Measurements from ENCODE around the gene FBXW5. TPM values are rescaled to one million over a fixed set of nuclear protein-coding genes. Genes with fewer than 3 reads are reported as not detected.

Gene FBXW5
- total RNA-seq, 1 donor from 2014 or later = 94.4 TPM

DNA sequence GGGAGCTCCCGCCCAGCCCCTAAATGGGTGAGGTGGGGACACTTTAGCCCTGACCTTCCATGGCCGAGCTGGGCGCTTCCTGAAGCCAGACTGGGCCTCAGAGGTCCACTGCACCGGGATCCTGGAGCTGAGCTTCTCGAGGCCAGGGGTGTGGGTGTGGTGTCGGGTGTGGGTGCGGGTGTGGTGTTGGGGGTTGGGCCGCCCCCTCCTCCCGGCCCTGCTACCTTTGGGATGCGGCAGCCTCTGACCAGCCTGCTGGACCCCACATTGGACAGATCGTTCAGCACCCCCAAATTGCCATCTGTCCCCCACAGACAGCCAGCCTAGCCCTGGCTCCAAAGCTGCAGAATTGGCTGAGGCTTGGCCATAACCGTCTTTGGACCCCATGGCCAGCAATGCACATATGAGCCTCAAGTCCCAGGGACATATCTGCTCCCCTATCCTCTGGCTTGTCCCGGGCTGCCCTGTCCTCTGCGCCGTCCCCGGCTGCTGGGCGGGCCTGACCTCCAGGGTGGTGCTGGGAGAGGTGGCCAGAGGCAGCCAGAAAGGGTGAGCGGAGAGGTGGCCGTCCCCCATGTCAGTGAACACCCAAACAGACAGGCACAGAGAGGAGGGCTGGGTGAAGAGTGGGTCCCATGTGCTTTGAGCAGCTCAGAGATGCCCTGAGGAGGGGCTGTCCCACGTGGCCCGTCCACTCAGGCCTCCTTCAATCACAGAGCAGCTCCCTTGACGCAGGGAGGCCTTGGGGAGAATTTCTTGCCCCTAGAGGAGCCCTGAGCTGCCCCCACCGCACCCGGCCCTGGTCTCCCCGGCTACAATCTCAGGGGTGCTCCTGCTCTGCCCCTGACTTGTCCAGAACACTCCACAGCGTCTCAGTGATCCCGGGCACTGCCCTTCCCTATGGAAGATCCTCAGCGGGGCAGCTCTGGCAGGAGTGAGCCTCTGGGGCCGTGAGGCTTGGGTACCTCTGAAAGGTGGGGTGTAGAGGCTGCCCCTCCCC, 29.4 kb upstream of the FBXW5 start:
- H3K4me3 Mint-ChIP-seq (ENCODE audit: low read depth) = no peak overlapping the region
- DNase-seq (ENCODE audit: low spot score) = no peak
- no peaks in the 10 kb centered on the region for H3K36me3 Mint-ChIP-seq (ENCODE audit: low read depth)
- no peaks in the 10 kb centered on the region for H3K27me3 Mint-ChIP-seq (ENCODE audit: low read depth)
- no peaks in the 10 kb centered on the region for H3K9me3 Mint-ChIP-seq
- intact Hi-C loops (cut with micrococcal nuclease) = loop anchor here (10.0 kb wide), 1 partner anchor 481 kb away; the partner anchor contains the start of gene NSMF
- no peak overlapping the region for H3K27ac Mint-ChIP-seq
- peaks cover 7% of the 10 kb centered on the region for H3K4me1 Mint-ChIP-seq (ENCODE audit: low read depth)

DNA sequence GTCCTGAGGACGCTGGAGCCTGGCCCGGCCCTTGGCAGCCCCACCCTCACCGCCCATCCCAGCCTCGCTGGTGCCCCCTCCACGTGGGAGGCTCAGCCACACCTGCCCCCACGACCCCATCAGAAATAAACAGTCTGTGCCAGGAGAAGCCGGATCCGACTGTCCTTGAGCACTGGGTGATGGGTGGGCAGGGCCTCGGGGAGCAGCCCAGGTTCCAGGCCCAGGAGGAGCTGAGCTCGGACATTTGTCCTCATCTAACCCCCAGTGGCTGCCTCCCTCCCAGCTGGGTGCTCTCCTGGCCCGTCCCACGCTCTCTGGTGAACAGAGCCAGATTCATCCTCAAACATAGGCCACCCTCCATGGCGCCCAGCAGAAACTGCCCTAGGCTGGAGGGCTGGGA, 28.2 kb upstream of the FBXW5 start:
- Mint-ChIP-seq H3K36me3 (ENCODE audit: low read depth) (no peaks in the 10 kb centered on the region), H3K9me3 (no peaks in the 10 kb centered on the region), H3K4me1 (ENCODE audit: low read depth) (peaks cover 7% of the 10 kb centered on the region), H3K27me3 (ENCODE audit: low read depth) (no peaks in the 10 kb centered on the region), H3K27ac (no peak overlapping the region), H3K4me3 (ENCODE audit: low read depth) (no peak overlapping the region)
- intact Hi-C loops (cut with micrococcal nuclease) = loop anchor here (10.0 kb wide), 1 partner anchor 482 kb away; the partner anchor contains the start of gene NSMF
- DNase-seq (ENCODE audit: low spot score) = no peak

DNA sequence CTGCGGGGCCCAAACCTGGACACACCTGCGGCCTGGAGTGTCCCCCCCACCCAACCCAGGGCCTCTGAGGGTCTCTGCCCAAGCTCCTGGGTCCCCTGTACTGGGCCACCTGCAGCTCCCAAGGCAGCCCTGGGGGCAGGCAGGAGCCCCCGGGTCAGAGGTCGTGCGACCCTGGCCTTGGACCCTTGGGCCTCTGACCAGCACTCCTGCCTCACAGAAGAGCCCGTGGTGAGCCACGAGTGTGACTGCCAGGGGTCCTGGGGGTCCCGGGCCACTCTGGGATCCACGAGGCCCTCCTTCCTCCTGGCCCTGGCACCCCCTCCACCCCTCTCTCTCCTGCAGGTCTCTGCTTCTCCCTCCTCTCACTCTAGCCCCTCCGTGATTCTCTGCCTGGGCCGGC, 27.8 kb upstream of the FBXW5 start:
- Mint-ChIP-seq H3K27me3 (ENCODE audit: low read depth) (no peaks in the 10 kb centered on the region), H3K4me3 (ENCODE audit: low read depth) (no peak overlapping the region), H3K4me1 (ENCODE audit: low read depth) (peaks cover 7% of the 10 kb centered on the region), H3K9me3 (no peaks in the 10 kb centered on the region), H3K36me3 (ENCODE audit: low read depth) (no peaks in the 10 kb centered on the region), H3K27ac (no peak overlapping the region)
- intact Hi-C loops (cut with micrococcal nuclease) = loop anchor here (10.0 kb wide), 1 partner anchor 482 kb away; the partner anchor contains the start of gene NSMF
- no peak for DNase-seq (ENCODE audit: low spot score)

DNA sequence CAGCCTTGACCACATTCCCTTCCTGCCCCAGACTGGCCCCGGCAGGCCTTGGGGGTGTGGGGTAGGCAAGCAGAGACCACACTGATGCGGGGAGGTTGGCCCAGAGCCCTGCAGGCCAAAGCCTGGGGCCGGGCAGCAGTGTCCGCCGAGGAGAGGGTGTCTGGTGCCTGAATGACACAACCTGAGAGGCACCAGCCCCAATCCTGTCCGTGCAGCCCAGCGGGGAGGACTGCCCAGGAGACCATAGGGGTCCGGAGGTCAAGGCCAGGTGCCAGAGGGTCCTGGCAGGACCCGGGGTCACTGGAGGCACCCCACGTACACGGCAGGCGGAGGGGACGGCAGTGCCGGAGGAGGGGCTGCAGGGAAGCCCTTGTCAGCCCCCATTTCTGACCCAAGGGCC, 27.2 kb upstream of the FBXW5 start:
- Mint-ChIP-seq H3K4me3 (ENCODE audit: low read depth) (no peak overlapping the region), H3K27ac (no peak overlapping the region), H3K36me3 (ENCODE audit: low read depth) (no peaks in the 10 kb centered on the region), H3K9me3 (no peaks in the 10 kb centered on the region), H3K27me3 (ENCODE audit: low read depth) (no peaks in the 10 kb centered on the region), H3K4me1 (ENCODE audit: low read depth) (peaks cover 7% of the 10 kb centered on the region)
- DNase-seq (ENCODE audit: low spot score) = no peak
- intact Hi-C loops (cut with micrococcal nuclease) = loop anchor here (10.0 kb wide), 1 partner anchor 483 kb away; the partner anchor contains the start of gene NSMF

DNA sequence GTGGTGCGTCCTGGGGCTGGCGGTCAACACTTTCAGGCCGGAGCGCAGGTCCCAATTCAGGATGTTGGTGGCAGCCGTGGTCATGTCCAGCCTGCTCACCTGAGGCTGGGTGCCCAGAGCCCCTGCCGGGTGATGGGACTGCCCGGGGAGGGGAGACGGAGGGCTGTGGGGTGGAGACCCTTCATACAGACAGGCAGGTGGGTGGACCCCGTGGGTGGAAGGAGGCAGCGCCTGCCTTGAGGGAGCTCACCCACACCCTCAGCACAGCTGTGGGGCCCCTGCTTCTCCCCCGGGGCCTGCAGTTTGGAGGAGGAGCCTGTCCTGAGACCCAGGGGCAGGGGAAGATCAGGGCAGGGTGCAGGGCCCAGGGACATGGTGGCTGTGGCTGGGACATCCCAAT, 25.8 kb upstream of the FBXW5 start:
- intact Hi-C loops (cut with micrococcal nuclease) = loop anchor here (10.0 kb wide), 1 partner anchor 484 kb away; the partner anchor contains the start of gene NSMF
- H3K9me3 Mint-ChIP-seq = no peaks in the 10 kb centered on the region
- peaks cover 2% of the 10 kb centered on the region for H3K27me3 Mint-ChIP-seq (ENCODE audit: low read depth)
- H3K4me1 Mint-ChIP-seq (ENCODE audit: low read depth) = peaks cover 12% of the 10 kb centered on the region
- H3K27ac Mint-ChIP-seq = no peak overlapping the region
- H3K36me3 Mint-ChIP-seq (ENCODE audit: low read depth) = no peaks in the 10 kb centered on the region
- H3K4me3 Mint-ChIP-seq (ENCODE audit: low read depth) = no peak overlapping the region
- no peak for DNase-seq (ENCODE audit: low spot score)

DNA sequence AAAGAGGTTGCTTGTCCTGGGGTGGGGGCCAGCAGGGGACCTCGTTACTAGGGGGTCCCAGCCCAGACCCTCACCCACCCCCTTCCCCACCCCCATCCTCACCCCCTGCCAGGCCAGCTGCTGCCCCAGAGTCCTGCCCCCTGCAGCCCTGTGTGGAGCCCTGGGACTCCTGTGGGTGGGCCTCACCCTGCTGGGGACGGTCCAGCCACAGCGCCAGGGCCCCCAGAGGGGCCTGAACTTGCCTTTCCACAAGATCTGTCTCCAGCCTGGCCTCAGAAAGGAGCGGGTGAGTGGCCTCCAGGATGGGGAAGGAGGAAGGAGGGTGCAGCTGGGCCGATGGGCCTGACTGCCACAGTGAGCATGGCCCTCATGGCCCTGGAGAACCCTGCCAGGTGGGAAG, 25.2 kb upstream of the FBXW5 start:
- Mint-ChIP-seq H3K9me3 (no peaks in the 10 kb centered on the region), H3K4me3 (ENCODE audit: low read depth) (no peak overlapping the region), H3K27me3 (ENCODE audit: low read depth) (peaks cover 2% of the 10 kb centered on the region), H3K27ac (no peak overlapping the region), H3K4me1 (ENCODE audit: low read depth) (peaks cover 9% of the 10 kb centered on the region), H3K36me3 (ENCODE audit: low read depth) (no peaks in the 10 kb centered on the region)
- DNase-seq (ENCODE audit: low spot score) = no peak
- intact Hi-C loops (cut with micrococcal nuclease) = loop anchor here (10.0 kb wide), 1 partner anchor 485 kb away; the partner anchor contains the start of gene NSMF

DNA sequence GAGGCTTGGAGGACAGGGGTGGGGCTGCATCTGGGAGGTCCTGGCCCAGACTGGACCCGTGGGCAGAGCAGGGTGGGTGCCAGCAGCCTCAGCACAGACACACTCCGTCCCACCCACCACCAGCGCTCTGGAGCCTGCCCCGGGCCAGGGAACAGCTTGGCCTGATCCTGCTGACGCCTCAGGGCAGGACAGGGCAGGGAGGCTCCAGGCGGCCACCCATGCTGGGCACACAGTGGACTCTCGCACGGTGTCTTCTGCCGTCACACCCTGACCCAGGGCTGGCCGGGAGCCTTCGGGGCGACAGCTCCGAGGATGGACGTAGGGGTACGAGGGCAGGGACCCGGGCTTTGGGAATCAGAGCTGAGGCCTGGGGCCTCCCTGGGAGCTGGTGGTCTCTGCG, 24.6 kb upstream of the FBXW5 start:
- Mint-ChIP-seq H3K27me3 (ENCODE audit: low read depth) (peaks cover 2% of the 10 kb centered on the region), H3K4me3 (ENCODE audit: low read depth) (no peak overlapping the region), H3K9me3 (no peaks in the 10 kb centered on the region), H3K36me3 (ENCODE audit: low read depth) (no peaks in the 10 kb centered on the region), H3K27ac (no peak overlapping the region), H3K4me1 (ENCODE audit: low read depth) (peaks cover 10% of the 10 kb centered on the region)
- intact Hi-C loops (cut with micrococcal nuclease) = no loop called here
- DNase-seq (ENCODE audit: low spot score) = no peak

DNA sequence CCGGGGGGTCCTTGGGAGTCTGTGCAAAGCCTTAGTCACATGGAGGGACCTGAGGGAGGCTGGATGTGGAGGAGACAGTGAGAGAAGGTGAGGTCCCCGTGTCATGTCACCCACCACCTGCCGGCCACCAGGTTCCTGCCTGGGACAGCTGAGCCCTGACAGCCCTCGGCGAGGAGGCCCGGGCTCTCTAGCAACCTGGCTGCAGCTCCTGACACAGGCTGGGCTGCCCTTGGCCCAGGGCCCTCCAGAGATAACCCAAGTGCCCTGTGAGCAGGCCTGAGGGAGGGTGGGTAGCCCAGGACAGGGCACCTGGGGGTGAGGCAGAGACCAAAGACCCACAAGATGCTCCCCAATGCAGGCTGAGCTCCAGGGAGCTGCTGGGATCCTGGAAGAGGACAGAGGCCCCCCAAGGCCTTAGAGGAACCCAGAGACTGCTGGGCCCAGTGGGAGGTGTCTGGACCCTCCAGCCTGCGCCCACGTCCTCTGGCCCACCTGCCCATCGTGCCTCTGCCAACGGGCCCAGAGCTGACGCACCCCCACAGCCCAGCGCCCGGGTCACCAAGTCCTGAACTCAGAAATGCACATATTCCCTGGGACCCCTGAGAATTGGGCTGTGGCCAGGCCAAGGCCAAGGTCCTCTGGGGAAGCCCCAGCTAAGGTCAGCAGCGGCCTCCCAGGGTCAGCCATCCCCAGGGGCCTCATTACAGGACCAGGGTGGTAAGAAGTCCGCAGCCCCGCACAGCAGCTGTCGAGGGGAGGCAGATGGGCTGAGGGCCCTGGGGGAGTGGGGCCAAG, 24.0 kb upstream of the FBXW5 start:
- intact Hi-C loops (cut with micrococcal nuclease) = no loop called here

DNA sequence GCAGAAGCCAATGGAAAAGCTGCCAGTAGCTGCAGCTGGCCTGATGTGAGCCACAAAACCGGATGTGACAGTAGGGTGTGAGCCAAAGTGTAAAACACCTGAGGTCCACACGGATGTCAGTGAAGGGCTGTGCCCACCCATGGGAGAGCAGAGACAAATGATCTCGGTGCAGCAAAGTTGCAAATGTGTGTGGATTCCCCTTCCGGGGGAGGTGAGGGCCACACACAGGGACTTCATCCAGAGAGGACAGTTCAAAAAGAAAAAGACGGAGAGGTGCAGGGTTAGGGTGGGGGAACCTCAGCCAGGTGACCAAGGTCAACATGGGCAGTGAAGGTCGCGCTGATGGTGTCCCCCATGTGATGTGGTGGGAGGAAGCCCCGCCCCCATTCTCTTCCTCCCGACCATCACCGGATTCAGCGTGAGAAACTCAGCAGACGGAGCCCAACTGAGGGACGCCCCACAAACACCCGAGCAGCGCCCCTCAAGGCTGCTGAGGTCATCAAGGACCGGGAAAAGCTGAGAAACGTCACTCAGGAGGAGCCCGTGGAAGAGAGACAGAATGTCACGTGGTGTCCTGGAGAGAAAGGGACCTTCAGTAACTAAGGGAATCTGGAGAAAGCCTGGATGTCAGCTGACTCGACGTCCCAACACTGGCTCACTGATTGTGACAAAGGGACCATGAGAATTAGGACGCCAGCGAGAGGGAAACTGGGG, 21.4 kb upstream of the FBXW5 start:
- Mint-ChIP-seq H3K27me3 (ENCODE audit: low read depth) (peaks cover 2% of the 10 kb centered on the region), H3K9me3 (no peaks in the 10 kb centered on the region), H3K4me1 (ENCODE audit: low read depth) (peaks cover 10% of the 10 kb centered on the region), H3K36me3 (ENCODE audit: low read depth) (no peaks in the 10 kb centered on the region), H3K4me3 (ENCODE audit: low read depth) (peak overlapping the region; percentile 64), H3K27ac (no peak overlapping the region)
- intact Hi-C loops (cut with micrococcal nuclease) = no loop called here
- no peak for DNase-seq (ENCODE audit: low spot score)

More for the DNA sequence above, 24.0 kb upstream of the FBXW5 start:
- no peaks in the 10 kb centered on the region for H3K36me3 Mint-ChIP-seq (ENCODE audit: low read depth)
- DNase-seq (ENCODE audit: low spot score) = no peak
- peaks cover 10% of the 10 kb centered on the region for H3K4me1 Mint-ChIP-seq (ENCODE audit: low read depth)
- peaks cover 2% of the 10 kb centered on the region for H3K27me3 Mint-ChIP-seq (ENCODE audit: low read depth)
- no peak overlapping the region for H3K27ac Mint-ChIP-seq
- no peaks in the 10 kb centered on the region for H3K9me3 Mint-ChIP-seq
- H3K4me3 Mint-ChIP-seq (ENCODE audit: low read depth) = no peak overlapping the region

DNA sequence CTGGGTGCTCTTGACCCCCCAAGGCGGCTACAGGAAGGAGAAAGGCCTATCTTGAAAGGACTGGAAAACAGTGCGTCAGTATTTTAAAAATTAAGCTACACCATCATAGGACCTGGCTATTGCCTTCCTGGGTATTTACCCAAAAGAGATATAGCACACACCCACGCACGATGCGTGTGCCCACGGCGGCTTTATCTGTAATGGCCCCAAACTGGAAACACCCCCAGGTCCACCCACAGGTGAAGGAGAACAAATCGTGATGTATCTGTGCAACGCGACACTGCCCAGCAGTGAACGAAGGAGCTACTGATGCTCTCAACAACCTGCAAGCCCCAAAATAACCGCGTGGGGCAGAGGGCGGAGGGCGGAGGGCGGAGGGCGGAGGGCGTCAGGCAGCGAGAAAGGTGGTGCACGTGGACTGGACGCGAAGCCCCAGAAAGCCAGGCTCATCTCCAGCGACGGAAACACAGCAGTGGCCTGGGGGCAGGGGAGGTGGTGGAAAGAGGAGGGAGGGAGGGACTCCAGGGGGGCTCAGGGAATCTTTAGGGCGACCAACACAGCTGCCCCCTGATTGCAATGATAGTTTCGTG, 20.4 kb upstream of the FBXW5 start:
- Mint-ChIP-seq H3K27ac (no peak overlapping the region), H3K9me3 (no peaks in the 10 kb centered on the region), H3K36me3 (ENCODE audit: low read depth) (no peaks in the 10 kb centered on the region), H3K4me1 (ENCODE audit: low read depth) (peaks cover 10% of the 10 kb centered on the region), H3K4me3 (ENCODE audit: low read depth) (no peak overlapping the region), H3K27me3 (ENCODE audit: low read depth) (peaks cover 2% of the 10 kb centered on the region)
- intact Hi-C loops (cut with micrococcal nuclease) = no loop called here
- DNase-seq (ENCODE audit: low spot score) = no peak

DNA sequence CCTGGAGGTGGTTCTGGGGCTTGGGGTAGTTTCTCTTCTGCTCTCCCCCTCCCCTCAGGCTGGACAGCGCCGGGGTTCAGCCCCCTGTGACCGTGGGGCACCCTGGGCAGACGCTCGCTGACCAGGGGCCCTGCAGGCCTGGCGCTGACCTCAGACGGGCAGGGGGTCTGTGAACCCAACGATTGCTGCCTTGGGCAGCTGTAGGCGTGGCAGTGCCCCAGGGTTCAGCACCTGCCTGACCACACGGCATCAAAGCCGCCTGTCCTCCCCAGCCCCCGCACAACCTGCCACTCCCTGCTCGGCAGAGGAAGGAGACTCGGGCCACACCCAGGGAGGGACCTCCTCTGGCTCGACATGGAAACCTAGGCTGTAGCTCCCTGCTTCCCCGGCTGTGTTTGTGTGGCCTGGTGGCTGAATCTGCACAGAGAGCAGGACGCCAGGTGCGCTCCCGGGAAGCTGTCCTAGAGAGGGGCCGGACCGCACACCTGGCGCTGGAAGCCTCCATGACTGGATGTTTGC, 19.7 kb upstream of the FBXW5 start:
- Mint-ChIP-seq H3K4me3 (ENCODE audit: low read depth) (no peak overlapping the region), H3K4me1 (ENCODE audit: low read depth) (peaks cover 10% of the 10 kb centered on the region), H3K36me3 (ENCODE audit: low read depth) (no peaks in the 10 kb centered on the region), H3K27me3 (ENCODE audit: low read depth) (peaks cover 2% of the 10 kb centered on the region), H3K9me3 (no peaks in the 10 kb centered on the region), H3K27ac (no peak overlapping the region)
- intact Hi-C loops (cut with micrococcal nuclease) = no loop called here
- no peak for DNase-seq (ENCODE audit: low spot score)

DNA sequence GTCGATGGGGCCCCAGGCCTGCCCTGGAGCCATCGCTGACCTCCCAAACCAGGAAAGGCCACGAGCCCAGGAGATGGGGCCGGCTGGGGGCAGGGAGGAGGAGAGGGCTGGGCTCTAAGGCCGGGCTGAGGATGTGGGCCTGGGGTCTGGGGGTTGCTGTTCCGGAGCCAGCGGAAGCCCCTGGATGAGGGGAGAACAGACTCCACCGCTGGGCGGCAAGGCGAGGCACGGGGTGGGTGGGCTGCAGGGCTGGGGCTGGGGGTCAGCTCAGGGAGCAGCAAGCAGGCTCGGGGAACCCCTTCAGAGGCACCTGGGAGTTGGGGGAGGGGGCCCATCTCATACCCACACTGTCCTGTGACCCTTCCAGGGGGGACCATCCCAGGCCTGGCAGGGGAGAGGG, 19.2 kb upstream of the FBXW5 start:
- Mint-ChIP-seq H3K9me3 (no peaks in the 10 kb centered on the region), H3K4me3 (ENCODE audit: low read depth) (no peak overlapping the region), H3K36me3 (ENCODE audit: low read depth) (no peaks in the 10 kb centered on the region), H3K27ac (no peak overlapping the region), H3K4me1 (ENCODE audit: low read depth) (peaks cover 10% of the 10 kb centered on the region), H3K27me3 (ENCODE audit: low read depth) (peaks cover 2% of the 10 kb centered on the region)
- no peak for DNase-seq (ENCODE audit: low spot score)
- intact Hi-C loops (cut with micrococcal nuclease) = no loop called here

Measured in activated T-helper 2 cell treated with anti-CD3 and anti-CD28 coated beads, Interferon-gamma antibody, Interleukin-2, Interleukin-4, amounts not matched to agents 10 μg/mL and 5 μg/mL and 100 μg/mL, durations not matched to agents 14 hours and 24 hours and 36 hours (primary cell).